Epithelial cell of proximal tubule (primary cell): ENCODE data around the gene ADGRF4. TPM values are rescaled to one million over a fixed set of nuclear protein-coding genes. Genes with fewer than 3 reads are reported as not detected.

Source experiments
- DNase-seq: peaks from one replicate; pipeline ENCODE4 v3.0.0-alpha.2; 2011; ENCODE audit warnings: low read depth
- H3K4me3 ChIP-seq: 2 replicates; pipeline ENCODE4 v1.5.1; 2011; ENCODE audit warnings: low read depth, mild to moderate bottlenecking, low read length
- total RNA-seq: library from RNA; depleted of rRNA; stranded (reverse); fragments of >200 nt; gene quantifications from 2 replicates; pipeline ENCODE4 v1.2.3, GENCODE V29; 2015
- TF ChIP-seq, protein P1 (sequence below): conservative IDR thresholded peaks from 2 replicates; pipeline ENCODE4 v1.5.1; 2012; ENCODE audit warnings: low read depth, mild to moderate bottlenecking, low read length

Gene ADGRF4
- total RNA-seq, 1 donor from 2014 or later: 1.5 TPM

DNA sequence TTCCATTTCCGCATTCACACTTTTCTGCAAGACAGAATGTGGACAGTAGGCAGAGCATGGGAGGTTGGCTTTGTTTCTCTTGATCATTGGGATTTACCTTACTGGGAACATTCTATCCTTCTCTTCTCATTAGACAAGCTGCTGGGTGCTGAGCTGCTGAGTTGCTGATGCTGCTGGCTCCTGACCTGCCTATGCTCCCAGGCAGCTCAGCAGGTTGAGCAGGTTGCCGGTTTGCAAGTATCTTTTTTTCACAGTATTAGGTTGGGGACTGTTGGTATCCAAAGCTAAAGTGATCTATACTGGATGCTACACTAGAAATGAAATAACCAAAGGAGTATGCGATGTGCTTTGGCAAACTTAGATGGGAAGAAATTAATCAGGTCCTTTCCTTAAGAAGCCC is 23.7 kb upstream of the ADGRF4 start:
- no peak for DNase-seq
- TF ChIP-seq, protein P1, sequence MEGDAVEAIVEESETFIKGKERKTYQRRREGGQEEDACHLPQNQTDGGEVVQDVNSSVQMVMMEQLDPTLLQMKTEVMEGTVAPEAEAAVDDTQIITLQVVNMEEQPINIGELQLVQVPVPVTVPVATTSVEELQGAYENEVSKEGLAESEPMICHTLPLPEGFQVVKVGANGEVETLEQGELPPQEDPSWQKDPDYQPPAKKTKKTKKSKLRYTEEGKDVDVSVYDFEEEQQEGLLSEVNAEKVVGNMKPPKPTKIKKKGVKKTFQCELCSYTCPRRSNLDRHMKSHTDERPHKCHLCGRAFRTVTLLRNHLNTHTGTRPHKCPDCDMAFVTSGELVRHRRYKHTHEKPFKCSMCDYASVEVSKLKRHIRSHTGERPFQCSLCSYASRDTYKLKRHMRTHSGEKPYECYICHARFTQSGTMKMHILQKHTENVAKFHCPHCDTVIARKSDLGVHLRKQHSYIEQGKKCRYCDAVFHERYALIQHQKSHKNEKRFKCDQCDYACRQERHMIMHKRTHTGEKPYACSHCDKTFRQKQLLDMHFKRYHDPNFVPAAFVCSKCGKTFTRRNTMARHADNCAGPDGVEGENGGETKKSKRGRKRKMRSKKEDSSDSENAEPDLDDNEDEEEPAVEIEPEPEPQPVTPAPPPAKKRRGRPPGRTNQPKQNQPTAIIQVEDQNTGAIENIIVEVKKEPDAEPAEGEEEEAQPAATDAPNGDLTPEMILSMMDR: no peak
- H3K4me3 ChIP-seq: no peak overlapping the region

- TF ChIP-seq, protein P1: no peak
- DNase-seq: no peak
- H3K4me3 ChIP-seq: no peak overlapping the region
Observed at GRCh38 chr6:47677381-47678100, 20.8 kb upstream of the ADGRF4 start.

GRCh38 chr6:47678739-47679138 is 19.6 kb upstream of the ADGRF4 start:
- no peak for DNase-seq
- H3K4me3 ChIP-seq: no peak overlapping the region
- TF ChIP-seq, protein P1: no peak

DNA sequence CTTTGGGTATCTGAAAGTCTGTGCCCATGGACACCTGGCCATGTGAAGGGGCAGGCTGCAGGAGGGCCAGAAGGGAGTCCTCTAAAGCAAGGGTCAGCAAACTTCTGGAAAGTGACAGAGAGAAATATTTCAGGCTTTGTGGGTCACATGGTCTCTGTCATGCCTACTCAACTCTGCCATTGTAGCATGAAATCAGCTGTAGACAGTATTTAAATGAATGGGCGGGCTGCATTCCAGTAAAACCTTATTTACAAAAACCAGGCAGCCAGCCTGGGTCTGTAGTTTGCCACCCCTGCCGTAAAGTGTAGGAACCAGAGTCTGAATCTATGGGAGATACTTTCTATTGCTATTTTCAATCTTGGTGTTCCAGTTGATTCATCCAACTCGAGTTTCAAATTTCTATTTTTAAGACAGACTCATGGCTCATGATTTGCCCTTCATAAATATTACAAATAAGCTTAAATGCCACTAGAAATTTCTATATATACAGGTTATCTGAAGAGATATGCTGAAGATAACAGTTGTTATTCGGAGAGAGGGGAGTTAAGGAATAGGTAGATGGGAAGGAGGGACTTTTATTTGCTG is 19.0 kb upstream of the ADGRF4 start:
- no peak for DNase-seq
- H3K4me3 ChIP-seq: no peak overlapping the region
- TF ChIP-seq, protein P1: no peak

DNA sequence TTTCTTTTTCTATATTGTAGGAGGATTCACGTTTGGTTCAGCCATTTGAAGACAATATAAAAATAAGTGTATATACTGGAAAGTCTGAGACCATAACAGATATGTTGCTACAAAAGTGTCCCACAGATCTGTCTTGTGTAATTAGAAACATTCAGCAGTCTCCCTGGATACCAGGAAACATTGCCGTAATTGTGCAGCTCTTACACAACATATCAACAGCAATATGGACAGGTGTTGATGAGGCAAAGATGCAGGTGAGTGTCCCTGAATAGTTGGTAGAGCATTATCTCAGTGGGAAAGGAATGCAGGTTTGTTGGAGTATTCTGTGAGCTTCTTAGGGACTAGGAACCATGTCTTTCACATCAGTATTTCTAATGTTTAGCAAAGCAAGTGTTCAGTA is 18.3 kb upstream of the ADGRF4 start:
- TF ChIP-seq, protein P1: no peak
- no peak for DNase-seq
- H3K4me3 ChIP-seq: no peak overlapping the region

DNA sequence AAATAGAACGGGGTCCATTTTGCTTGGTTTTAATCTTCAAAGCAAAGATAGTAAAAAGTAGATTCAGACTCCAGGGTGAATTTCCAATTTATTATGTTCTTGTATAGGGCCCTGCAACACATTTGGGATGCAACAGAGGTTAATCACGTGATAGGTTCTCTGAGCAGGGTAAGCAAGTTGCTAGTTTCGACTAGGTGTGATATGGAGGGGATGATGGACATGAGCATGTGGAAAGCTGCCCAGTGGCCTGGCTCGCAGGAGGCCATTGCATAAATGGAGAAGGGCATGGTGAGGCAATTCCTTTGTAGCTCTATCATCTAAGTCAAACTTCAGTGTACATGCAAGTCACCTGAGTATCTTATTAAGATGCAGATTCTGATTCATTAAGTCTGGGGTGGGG is 17.7 kb upstream of the ADGRF4 start:
- TF ChIP-seq, protein P1: no peak
- DNase-seq: no peak
- H3K4me3 ChIP-seq: no peak overlapping the region
